Measurements from ENCODE around the gene TRIM21.

GRCh38 chr11:4385978-4386740 is 7.3 kb downstream of the TRIM21 start:
- TF ChIP-seq CTCF (conservative IDR thresholded peaks at IDR 0.05; ENCODE audit: low read length) (no peak), EZH2phosphoT487 (IDR thresholded peaks at IDR 0.05; ENCODE audit: borderline replicate concordance, low read depth, low read length) (no peak)
